Natural killer cell (primary cell): ENCODE measurements around the gene SESN1. TPM values are rescaled to one million over a fixed set of nuclear protein-coding genes. Genes with fewer than 3 reads are reported as not detected.

Experiments used
- ATAC-seq, 3 donors: fragments of 150-1000 bp in 2 of 3; fragments of 200-7000 bp in 1 of 3; cut with Tn5 transposase; 1 replicate in 1 of 3; 2 replicates in 2 of 3; pipeline ENCODE4 v1.10.0; 2021; ENCODE audit warnings: mild to moderate bottlenecking in 2 of 3, moderate library complexity in 2 of 3
- DNase-seq, 2 donors: peaks; one replicate each; pipeline versions ENCODE4 v3.0.0 to v3.0.0-alpha.2; 2013 to 2021; ENCODE audit warnings: mixed read lengths in 1 of 2
- H3K27ac ChIP-seq: one replicate; pipeline ENCODE4 v1.5.1; 2013; ENCODE audit warnings: mild to moderate bottlenecking, low read length
- H3K27me3 ChIP-seq: one replicate; pipeline ENCODE4 v1.6.1; 2013; ENCODE audit warnings: low read length; ENCODE audit not compliant: control insufficient read depth, insufficient read depth
- H3K36me3 ChIP-seq: one replicate; pipeline ENCODE4 v1.6.1; 2013; ENCODE audit warnings: low read length; ENCODE audit not compliant: control insufficient read depth, insufficient read depth
- H3K4me1 ChIP-seq: one replicate; pipeline ENCODE4 v1.6.1; 2013; ENCODE audit warnings: low read length; ENCODE audit not compliant: control insufficient read depth, insufficient read depth
- H3K4me3 ChIP-seq: one replicate; pipeline ENCODE4 v1.5.1; 2013; ENCODE audit warnings: low read length
- H3K9me3 ChIP-seq: one replicate; pipeline ENCODE4 v1.6.1; 2013; ENCODE audit warnings: low read length; ENCODE audit not compliant: control insufficient read depth, insufficient read depth
- H3K27ac Mint-ChIP-seq, 2 donors: one replicate each; pipeline ENCODE4 v1.8.0; 2022; ENCODE audit warnings: mild to moderate bottlenecking in 2 of 2, mixed read lengths in 2 of 2, moderate library complexity in 1 of 2
- H3K27me3 Mint-ChIP-seq, 2 donors: one replicate each; pipeline ENCODE4 v1.8.0; 2022; ENCODE audit warnings: low read depth in 2 of 2, mixed read lengths in 2 of 2
- H3K36me3 Mint-ChIP-seq: one replicate; pipeline ENCODE4 v1.8.0; 2022; ENCODE audit warnings: mixed read lengths
- H3K4me1 Mint-ChIP-seq, 2 donors: one replicate each; pipeline ENCODE4 v1.8.0; 2022; ENCODE audit warnings: mixed read lengths in 2 of 2
- H3K4me3 Mint-ChIP-seq: one replicate; pipeline ENCODE4 v1.8.0; 2022; ENCODE audit warnings: mild to moderate bottlenecking, moderate library complexity, mixed read lengths
- H3K9me3 Mint-ChIP-seq, 2 donors: one replicate each; pipeline ENCODE4 v1.8.0; 2022; ENCODE audit warnings: mixed read lengths in 2 of 2
- WGBS: methylation state at CpG from one replicate; pipeline ENCODE4 v1.1.7; 2013; ENCODE audit warnings: missing lambda C conversion rate; ENCODE audit not compliant: insufficient coverage; 5-methylcytosine and 5-hydroxymethylcytosine counted together
- intact Hi-C: fragments of 100-400 bp; cut with micrococcal nuclease; formaldehyde crosslinking; loops from one replicate; pipeline ENCODE4 v1.14.2; 2022
- total RNA-seq, 4 donors: library from RNA; stranded (reverse); fragments of 120-200 nt in 1 of 4; gene quantifications; one replicate each; pipeline versions ENCODE4 v1.2.3 to v1.2.4, GENCODE V29; 2013 to 2022
- TF ChIP-seq, protein P1 (sequence below): fragments of 200-600 bp; IDR thresholded peaks from one replicate; pipeline ENCODE4 v1.8.0; 2022; ENCODE audit warnings: antibody characterized with exemption

SESN1 gene
- total RNA-seq, 3 donors from 2014 or later (not counting 1 experiment from before 2014, with no cell fraction given) = 52.9 to 106 (median 68.9) TPM

DNA sequence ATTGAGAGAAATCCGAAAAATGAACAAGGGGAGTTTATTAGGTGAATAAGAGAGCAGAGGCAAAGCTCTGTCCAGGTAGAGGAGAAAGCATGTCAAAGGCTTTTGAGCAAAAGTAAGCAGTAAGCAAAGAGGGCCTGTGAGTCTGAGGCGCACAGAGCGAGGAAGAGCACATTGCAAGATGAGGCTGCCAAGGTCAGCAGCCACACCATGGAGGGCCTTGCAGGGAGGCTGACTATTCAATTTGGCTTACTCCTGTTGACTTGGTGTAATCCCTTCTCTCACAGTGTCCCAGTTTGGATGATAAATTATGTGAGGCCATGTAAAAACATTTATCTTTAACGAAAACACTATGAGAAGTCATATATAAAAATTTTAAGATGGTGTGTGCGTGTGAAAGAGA is 32.4 kb downstream of the SESN1 start:
- H3K27me3 Mint-ChIP-seq = no peaks in the 10 kb centered on the region
- no peaks in the 10 kb centered on the region for H3K9me3 Mint-ChIP-seq
- 76% methylated on average over 3 of the region's 5 CpGs for WGBS
- intact Hi-C loops = no loop called here
- Histone ChIP-seq H3K9me3 (no peaks in the 10 kb centered on the region), H3K27me3 (no peaks in the 10 kb centered on the region), H3K4me3 (no peak overlapping the region), H3K27ac (no peak overlapping the region), H3K36me3 (no peaks in the 10 kb centered on the region), H3K4me1 (peaks cover 13% of the 10 kb centered on the region)
- peaks cover 40 to 44% of the 10 kb centered on the region in 2 donors for H3K4me1 Mint-ChIP-seq
- H3K36me3 Mint-ChIP-seq = no peaks in the 10 kb centered on the region
- DNase-seq (no peak), ATAC-seq (no peak)
- TF ChIP-seq, protein P1, sequence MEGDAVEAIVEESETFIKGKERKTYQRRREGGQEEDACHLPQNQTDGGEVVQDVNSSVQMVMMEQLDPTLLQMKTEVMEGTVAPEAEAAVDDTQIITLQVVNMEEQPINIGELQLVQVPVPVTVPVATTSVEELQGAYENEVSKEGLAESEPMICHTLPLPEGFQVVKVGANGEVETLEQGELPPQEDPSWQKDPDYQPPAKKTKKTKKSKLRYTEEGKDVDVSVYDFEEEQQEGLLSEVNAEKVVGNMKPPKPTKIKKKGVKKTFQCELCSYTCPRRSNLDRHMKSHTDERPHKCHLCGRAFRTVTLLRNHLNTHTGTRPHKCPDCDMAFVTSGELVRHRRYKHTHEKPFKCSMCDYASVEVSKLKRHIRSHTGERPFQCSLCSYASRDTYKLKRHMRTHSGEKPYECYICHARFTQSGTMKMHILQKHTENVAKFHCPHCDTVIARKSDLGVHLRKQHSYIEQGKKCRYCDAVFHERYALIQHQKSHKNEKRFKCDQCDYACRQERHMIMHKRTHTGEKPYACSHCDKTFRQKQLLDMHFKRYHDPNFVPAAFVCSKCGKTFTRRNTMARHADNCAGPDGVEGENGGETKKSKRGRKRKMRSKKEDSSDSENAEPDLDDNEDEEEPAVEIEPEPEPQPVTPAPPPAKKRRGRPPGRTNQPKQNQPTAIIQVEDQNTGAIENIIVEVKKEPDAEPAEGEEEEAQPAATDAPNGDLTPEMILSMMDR = no peak
- H3K4me3 Mint-ChIP-seq = no peak overlapping the region
- peak overlapping the region; percentile 42 to 64 for H3K27ac Mint-ChIP-seq

DNA sequence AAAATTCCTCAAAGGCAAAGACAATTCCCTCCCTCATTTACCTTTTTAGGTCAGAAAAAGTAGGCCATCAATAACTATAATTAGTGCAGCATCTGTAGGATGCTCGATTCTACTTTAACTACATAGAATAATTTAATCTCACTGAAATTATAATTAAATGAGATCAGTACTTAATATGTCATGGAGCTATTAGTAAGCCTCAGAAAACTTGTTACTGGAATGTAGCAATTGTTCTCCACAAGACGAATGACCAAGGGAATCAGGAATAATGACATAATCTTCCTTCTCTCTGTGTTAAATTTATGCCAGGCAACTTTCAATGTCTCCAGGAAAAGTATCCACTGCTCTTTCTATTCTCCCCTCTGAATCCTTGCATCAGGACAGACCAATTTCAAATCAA is 34.1 kb downstream of the SESN1 start:
- WGBS = 77% methylated on average over 1 of the region's 2 CpGs
- TF ChIP-seq, protein P1 = no peak
- H3K27ac ChIP-seq = peak overlapping the region; percentile 85

DNA sequence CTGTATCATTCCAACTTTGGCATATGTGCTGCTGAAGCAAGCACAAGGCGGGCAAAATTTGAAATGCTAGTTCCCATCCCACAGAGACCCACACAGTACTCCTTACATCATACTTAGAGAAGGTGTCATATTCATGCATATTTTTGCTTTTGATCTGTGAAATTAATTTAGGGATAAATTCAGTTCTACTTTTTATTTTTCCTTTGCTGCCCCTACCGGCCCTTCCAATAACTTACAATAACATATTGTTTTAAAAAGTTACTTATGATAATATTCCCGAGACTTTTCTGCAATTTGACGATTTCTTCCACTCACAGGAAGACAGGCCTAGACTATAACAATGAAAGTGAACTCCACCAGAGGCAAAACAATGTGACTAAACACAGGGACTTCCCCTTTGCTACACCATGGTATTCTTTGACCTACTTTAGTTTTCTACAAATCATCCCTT is 35.0 kb downstream of the SESN1 start:
- peak overlapping the region; percentile 57 for H3K4me3 Mint-ChIP-seq
- Histone ChIP-seq H3K4me3 (no peak overlapping the region), H3K4me1 (peaks cover 13% of the 10 kb centered on the region), H3K27ac (peak overlapping the region; percentile 85), H3K27me3 (no peaks in the 10 kb centered on the region), H3K36me3 (no peaks in the 10 kb centered on the region), H3K9me3 (no peaks in the 10 kb centered on the region)
- H3K9me3 Mint-ChIP-seq = no peaks in the 10 kb centered on the region
- no peaks in the 10 kb centered on the region for H3K36me3 Mint-ChIP-seq
- H3K4me1 Mint-ChIP-seq = peaks cover 42 to 48% of the 10 kb centered on the region in 2 donors
- 9% methylated on average over 3 of the region's 4 CpGs for WGBS
- H3K27me3 Mint-ChIP-seq = no peaks in the 10 kb centered on the region
- DNase-seq (peak in 1 of 2 donors; percentile 79), ATAC-seq (peak; percentile 97 to 99 (median 98))
- TF ChIP-seq, protein P1 = no peak
- H3K27ac Mint-ChIP-seq = peak overlapping the region; percentile 94 to 95
- intact Hi-C loops = loop anchor here (1.0 to 2.0 kb wide), 3 partner anchors 35 to 163 kb away; partner anchors contain the start of genes CEP57L1 and SESN1

More for the DNA sequence above, 34.1 kb downstream of the SESN1 start:
- Mint-ChIP-seq H3K9me3 (no peaks in the 10 kb centered on the region), H3K27me3 (no peaks in the 10 kb centered on the region), H3K36me3 (no peaks in the 10 kb centered on the region), H3K4me1 (peaks cover 42 to 48% of the 10 kb centered on the region in 2 donors), H3K27ac (peak overlapping the region; percentile 94 to 95), H3K4me3 (no peak overlapping the region)
- Histone ChIP-seq H3K4me1 (peaks cover 13% of the 10 kb centered on the region), H3K36me3 (no peaks in the 10 kb centered on the region), H3K9me3 (no peaks in the 10 kb centered on the region), H3K27me3 (no peaks in the 10 kb centered on the region), H3K4me3 (no peak overlapping the region)
- DNase-seq = no peak
- intact Hi-C loops = loop anchor here (1.0 kb wide), 1 partner anchor 51 kb away; no protein-coding TSS in a partner anchor
- ATAC-seq = no peak

DNA sequence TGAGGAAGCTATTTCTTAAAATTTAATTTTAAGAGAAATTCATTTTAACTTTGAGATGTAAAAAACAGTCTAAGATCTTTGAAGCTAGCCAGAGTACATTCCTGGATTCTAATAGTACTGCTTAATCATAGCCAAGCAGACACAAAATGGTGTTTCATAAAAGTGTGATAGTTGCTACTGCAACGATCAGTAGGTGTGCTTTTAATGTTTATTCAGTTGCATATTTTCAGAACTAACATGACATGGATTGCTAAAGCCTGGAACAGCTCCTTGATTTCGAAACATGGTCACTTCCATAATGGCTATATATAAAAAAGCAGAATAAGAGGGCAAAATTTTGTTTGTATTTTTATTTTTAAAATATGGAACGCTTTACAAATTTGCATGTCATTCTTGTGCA is 35.5 kb downstream of the SESN1 start:
- H3K27me3 Mint-ChIP-seq = no peaks in the 10 kb centered on the region
- 67% methylated on average over 3 of the region's 3 CpGs for WGBS
- Histone ChIP-seq H3K27me3 (no peaks in the 10 kb centered on the region), H3K4me1 (peaks cover 13% of the 10 kb centered on the region), H3K27ac (peak overlapping the region; percentile 85), H3K4me3 (no peak overlapping the region), H3K9me3 (no peaks in the 10 kb centered on the region), H3K36me3 (no peaks in the 10 kb centered on the region)
- H3K9me3 Mint-ChIP-seq = no peaks in the 10 kb centered on the region
- TF ChIP-seq, protein P1 = no peak
- peak overlapping the region; percentile 33 for H3K4me3 Mint-ChIP-seq
- H3K4me1 Mint-ChIP-seq = peaks cover 39 to 46% of the 10 kb centered on the region in 2 donors
- intact Hi-C loops = loop anchor here (1.0 to 2.0 kb wide), 2 partner anchors 36 to 163 kb away; partner anchors contain the start of genes CEP57L1 and SESN1
- H3K36me3 Mint-ChIP-seq = no peaks in the 10 kb centered on the region
- ATAC-seq (no peak), DNase-seq (no peak)
- peak overlapping the region; percentile 94 to 95 for H3K27ac Mint-ChIP-seq
